Activated T-cell treated with anti-CD3 and anti-CD28 coated beads, Interleukin-2, amount 50 U/mL, for 4 hours (primary cell): ENCODE measurements around the gene RAD51B. TPM values are rescaled to one million over a fixed set of nuclear protein-coding genes. Genes with fewer than 3 reads are reported as not detected.
"Not testable (repeated sequence)": the region's sequence is repeated elsewhere in the genome, so short reads cannot be mapped to it uniquely, and the experiment has no call there.

Source experiments
- ATAC-seq, 2 donors: fragments of 200-7000 bp; cut with Tn5 transposase; one replicate each; pipeline ENCODE4 v1.10.0; 2021
- DNase-seq: peaks from one replicate; pipeline ENCODE4 v3.0.0-alpha.2; 2020
- H3K27me3 Mint-ChIP-seq: one replicate; pipeline ENCODE4 v1.8.0; 2021; ENCODE audit warnings: low read depth, mixed read lengths
- H3K36me3 Mint-ChIP-seq: one replicate; pipeline ENCODE4 v1.8.0; 2022; ENCODE audit warnings: mixed read lengths; ENCODE audit not compliant: insufficient read depth
- H3K4me1 Mint-ChIP-seq: one replicate; pipeline ENCODE4 v1.8.0; 2021; ENCODE audit warnings: low read depth, mixed read lengths
- H3K4me3 Mint-ChIP-seq: one replicate; pipeline ENCODE4 v1.8.0; 2021; ENCODE audit warnings: mild to moderate bottlenecking, moderate library complexity, mixed read lengths
- H3K9me3 Mint-ChIP-seq: one replicate; pipeline ENCODE4 v1.8.0; 2021; ENCODE audit warnings: mixed read lengths
- total RNA-seq, 3 donors: library from RNA; stranded (reverse); gene quantifications; one replicate each; pipeline ENCODE4 v1.2.1, GENCODE V29; 2021

Gene RAD51B
- total RNA-seq, 3 donors from 2014 or later, result 10.6 to 16.1 (median 14.2) TPM

GRCh38 chr14:67816326-67817002 is 3.1 kb upstream of the RAD51B start, which contains the start of gene ZFYVE26:
Gene ZFYVE26 (minus strand): TSS chr14:67816590. CDS start chr14:67815963, 627 bp downstream.
- H3K9me3 Mint-ChIP-seq, result no peaks in the 10 kb centered on the region
- peak within 1 kb of the TSS; percentile 86 for H3K4me3 Mint-ChIP-seq
- H3K4me1 Mint-ChIP-seq, result peaks cover 49% of the 10 kb centered on the region
- peaks cover 10% of the 10 kb centered on the region for H3K36me3 Mint-ChIP-seq
- ATAC-seq (peak; percentile 93), DNase-seq (peak; percentile 80)
- no peaks in the 10 kb centered on the region for H3K27me3 Mint-ChIP-seq

GRCh38 chr14:67817750-67818438 is 1.7 kb upstream of the RAD51B start:
- ATAC-seq, result no peak
- H3K9me3 Mint-ChIP-seq, result no peaks in the 10 kb centered on the region
- DNase-seq, result no peak
- no peaks in the 10 kb centered on the region for H3K27me3 Mint-ChIP-seq
- peaks cover 5% of the 10 kb centered on the region for H3K36me3 Mint-ChIP-seq
- H3K4me1 Mint-ChIP-seq, result peaks cover 49% of the 10 kb centered on the region
- H3K4me3 Mint-ChIP-seq, result peak overlapping the region; percentile 99

GRCh38 chr14:67818476-67818875 is 1.1 kb upstream of the RAD51B start:
- H3K9me3 Mint-ChIP-seq, H3K27me3 Mint-ChIP-seq, DNase-seq, ATAC-seq, H3K36me3 Mint-ChIP-seq: not testable (repeated sequence)
- Mint-ChIP-seq H3K4me1 (peaks cover 49% of the 10 kb centered on the region), H3K4me3 (peak overlapping the region; percentile 99)

GRCh38 chr14:67820428-67820971 is 921 bp downstream of the RAD51B start:
- no peak for ATAC-seq
- Mint-ChIP-seq H3K27me3 (no peaks in the 10 kb centered on the region), H3K36me3 (no peaks in the 10 kb centered on the region), H3K9me3 (no peaks in the 10 kb centered on the region), H3K4me1 (peaks cover 33% of the 10 kb centered on the region), H3K4me3 (peak overlapping the region; percentile 99)
- no peak for DNase-seq

- no peak for DNase-seq
- peaks cover 29% of the 10 kb centered on the region for H3K4me1 Mint-ChIP-seq
- ATAC-seq, result no peak
- H3K36me3 Mint-ChIP-seq, result peaks cover under 1% of the 10 kb centered on the region
- H3K4me3 Mint-ChIP-seq, result peak overlapping the region; percentile 99
- no peaks in the 10 kb centered on the region for H3K27me3 Mint-ChIP-seq
- H3K9me3 Mint-ChIP-seq, result no peaks in the 10 kb centered on the region
Measured at GRCh38 chr14:67821121-67821520, 1.5 kb downstream of the RAD51B start.

- H3K9me3 Mint-ChIP-seq, result no peaks in the 10 kb centered on the region
- no peaks in the 10 kb centered on the region for H3K27me3 Mint-ChIP-seq
- ATAC-seq (no peak), DNase-seq (no peak)
- H3K4me3 Mint-ChIP-seq, result no peak overlapping the region
- peaks cover 23% of the 10 kb centered on the region for H3K36me3 Mint-ChIP-seq
- no peaks in the 10 kb centered on the region for H3K4me1 Mint-ChIP-seq
Measured at GRCh38 chr14:67831113-67831512, 11.5 kb downstream of the RAD51B start.

GRCh38 chr14:67833403-67833802 is 13.8 kb downstream of the RAD51B start:
- Mint-ChIP-seq H3K36me3 (peaks cover 16% of the 10 kb centered on the region), H3K4me3 (no peak overlapping the region), H3K9me3 (no peaks in the 10 kb centered on the region), H3K27me3 (no peaks in the 10 kb centered on the region), H3K4me1 (peaks cover 2% of the 10 kb centered on the region)
- DNase-seq (no peak), ATAC-seq (no peak)

- Mint-ChIP-seq H3K9me3 (no peaks in the 10 kb centered on the region), H3K27me3 (no peaks in the 10 kb centered on the region), H3K4me1 (peaks cover 2% of the 10 kb centered on the region), H3K4me3 (no peak overlapping the region), H3K36me3 (peaks cover 8% of the 10 kb centered on the region)
- no peak for DNase-seq
- no peak for ATAC-seq
Measured at GRCh38 chr14:67835596-67835995, 16.0 kb downstream of the RAD51B start.

GRCh38 chr14:67837011-67837624 is 17.5 kb downstream of the RAD51B start:
- Mint-ChIP-seq H3K4me1 (peaks cover 2% of the 10 kb centered on the region), H3K4me3 (no peak overlapping the region), H3K27me3 (no peaks in the 10 kb centered on the region), H3K9me3 (no peaks in the 10 kb centered on the region), H3K36me3 (peaks cover 8% of the 10 kb centered on the region)
- ATAC-seq, result peak in 1 of 2 donors; percentile 52
- DNase-seq, result peak; percentile 51

- no peak for ATAC-seq
- peaks cover 7% of the 10 kb centered on the region for H3K9me3 Mint-ChIP-seq
Measured at GRCh38 chr14:67846029-67846610, 26.5 kb downstream of the RAD51B start.

GRCh38 chr14:67850066-67850830 is 30.7 kb downstream of the RAD51B start:
- no peak for ATAC-seq
- DNase-seq, result no peak
- H3K27me3 Mint-ChIP-seq, result no peaks in the 10 kb centered on the region
- no peaks in the 10 kb centered on the region for H3K4me1 Mint-ChIP-seq
- peaks cover 22% of the 10 kb centered on the region for H3K36me3 Mint-ChIP-seq
- no peak overlapping the region for H3K4me3 Mint-ChIP-seq
- H3K9me3 Mint-ChIP-seq, result peaks cover 7% of the 10 kb centered on the region

More at GRCh38 chr14:67846029-67846610, 26.5 kb downstream of the RAD51B start:
- DNase-seq, result no peak
- Mint-ChIP-seq H3K4me3 (no peak overlapping the region), H3K27me3 (no peaks in the 10 kb centered on the region), H3K4me1 (peaks cover 4% of the 10 kb centered on the region), H3K36me3 (peaks cover 33% of the 10 kb centered on the region)

- peaks cover 3% of the 10 kb centered on the region for H3K4me1 Mint-ChIP-seq
- ATAC-seq (no peak), DNase-seq (no peak)
- no peak overlapping the region for H3K4me3 Mint-ChIP-seq
- H3K27me3 Mint-ChIP-seq, result no peaks in the 10 kb centered on the region
- peaks cover 3% of the 10 kb centered on the region for H3K9me3 Mint-ChIP-seq
- H3K36me3 Mint-ChIP-seq, result peaks cover 14% of the 10 kb centered on the region
Measured at GRCh38 chr14:67851785-67852410, 32.3 kb downstream of the RAD51B start.

- Mint-ChIP-seq H3K4me3 (no peak overlapping the region), H3K9me3 (no peaks in the 10 kb centered on the region), H3K4me1 (peaks cover 4% of the 10 kb centered on the region), H3K36me3 (peaks cover 11% of the 10 kb centered on the region), H3K27me3 (no peaks in the 10 kb centered on the region)
- no peak for DNase-seq
- no peak for ATAC-seq
Measured at GRCh38 chr14:67852926-67853604, 33.5 kb downstream of the RAD51B start.
